ENCODE data around the gene CYP4F22.

The CYP4F22 gene

DNA sequence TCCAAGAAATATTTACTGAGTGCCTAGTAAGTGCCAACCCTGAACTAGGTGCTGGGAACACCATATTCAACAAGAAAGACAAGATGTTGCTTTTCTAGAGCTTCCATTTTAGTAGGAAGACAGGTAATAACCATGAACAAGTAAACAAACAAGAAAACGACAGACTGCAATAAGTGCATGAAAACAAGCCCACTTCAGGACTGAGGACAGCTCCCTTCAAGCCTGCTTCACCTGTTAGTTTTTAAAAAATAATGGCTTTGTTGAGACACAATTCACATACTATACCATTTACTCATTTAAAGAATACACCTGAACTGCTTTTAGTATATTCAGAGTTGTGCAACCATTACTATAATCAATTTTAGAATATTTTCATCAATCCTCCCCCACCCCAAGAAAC, 30.4 kb downstream of the CYP4F22 start:
- DNase-seq = peak; percentile 43

DNA sequence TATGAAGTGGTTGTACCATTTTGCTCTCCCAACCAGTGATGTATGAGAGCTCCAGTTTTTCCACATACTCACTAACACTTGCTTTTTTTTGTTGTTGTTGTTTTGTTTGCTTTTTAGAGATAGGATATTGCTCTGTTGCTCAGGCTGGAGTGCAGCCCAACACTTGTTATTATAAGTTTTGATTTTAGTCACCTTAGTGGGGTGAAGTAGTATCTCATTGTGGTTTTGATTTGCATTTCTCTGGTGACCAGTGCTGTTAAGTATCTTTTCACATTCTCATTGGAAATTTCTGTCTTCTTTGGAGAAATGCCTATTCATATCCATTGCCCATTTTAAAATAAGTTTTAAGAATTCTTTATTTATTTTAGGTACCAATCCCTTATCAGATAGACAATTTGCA, 31.3 kb downstream of the CYP4F22 start:
- no peak for DNase-seq

DNA sequence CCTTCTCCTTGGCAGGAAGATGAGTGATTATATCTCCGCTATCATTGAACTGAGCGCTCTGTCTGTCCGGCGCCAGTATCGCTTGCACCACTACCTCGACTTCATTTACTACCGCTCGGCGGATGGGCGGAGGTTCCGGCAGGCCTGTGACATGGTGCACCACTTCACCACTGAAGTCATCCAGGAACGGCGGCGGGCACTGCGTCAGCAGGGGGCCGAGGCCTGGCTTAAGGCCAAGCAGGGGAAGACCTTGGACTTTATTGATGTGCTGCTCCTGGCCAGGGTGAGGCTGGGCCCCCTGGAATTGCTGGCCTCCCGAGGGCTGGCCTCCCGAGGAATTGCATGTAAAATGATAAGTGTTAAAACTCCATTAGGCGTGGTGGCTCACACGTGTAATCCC, 32.1 kb downstream of the CYP4F22 start:
- no peak for DNase-seq

DNA sequence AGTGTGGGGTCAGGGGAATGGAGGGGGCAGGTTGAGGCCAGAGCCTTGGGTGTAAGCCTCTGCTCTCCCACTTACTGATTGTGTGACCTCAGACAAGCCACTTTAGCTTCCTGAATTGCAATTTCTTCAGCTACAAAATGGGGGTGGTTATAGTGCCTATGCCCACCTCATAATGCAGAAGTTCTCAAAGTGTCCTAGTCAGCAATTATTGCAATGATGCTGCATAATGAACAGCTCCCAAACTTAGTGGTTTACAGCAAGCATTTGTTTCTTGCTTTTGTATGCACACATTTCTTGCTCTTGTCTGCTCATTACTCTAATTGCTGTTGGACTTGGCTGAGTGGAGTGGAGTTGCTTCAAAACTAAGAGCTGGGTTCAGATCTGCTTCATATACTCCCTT, 36.0 kb downstream of the CYP4F22 start:
- no peak for DNase-seq

DNA sequence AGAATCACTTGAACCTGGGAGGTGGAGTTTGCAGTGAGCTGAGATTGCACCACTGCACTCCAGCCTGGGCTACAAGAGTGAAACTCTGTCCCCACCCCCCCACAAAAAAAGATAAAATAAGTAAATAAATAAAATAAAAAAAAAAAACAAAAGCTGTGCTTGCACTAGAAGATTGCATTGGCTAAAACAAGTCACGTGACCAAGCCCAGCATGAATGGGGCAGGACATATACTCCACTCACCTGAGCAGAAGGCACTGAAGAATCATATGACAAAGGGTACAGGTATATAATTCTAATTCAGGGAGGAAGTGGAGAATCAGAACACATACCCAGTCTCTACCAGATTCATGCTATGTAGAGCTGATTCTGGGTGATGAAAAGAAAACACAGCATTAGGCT, 36.6 kb downstream of the CYP4F22 start:
- no peak for DNase-seq

DNA sequence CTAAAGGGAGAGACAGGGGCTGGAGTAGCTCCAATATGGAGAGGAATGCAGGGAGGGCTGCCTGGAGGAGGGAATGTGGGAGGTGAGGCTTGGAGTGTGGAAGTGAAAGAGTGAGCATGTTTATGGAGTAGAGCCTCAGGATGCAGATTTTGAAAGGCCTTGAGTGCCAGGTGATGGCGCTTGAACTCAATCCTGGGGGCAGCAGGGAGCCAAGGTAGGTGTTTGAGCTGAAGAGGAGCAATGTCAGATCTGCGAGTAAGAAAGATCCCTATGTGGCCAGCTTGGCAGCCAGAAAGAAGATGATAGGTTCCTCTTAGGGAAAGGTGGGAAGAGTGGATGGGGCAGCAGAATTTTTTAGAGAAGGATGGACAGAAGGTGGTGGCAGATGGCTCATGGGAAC, 40.3 kb downstream of the CYP4F22 start:
- no peak for DNase-seq

DNA sequence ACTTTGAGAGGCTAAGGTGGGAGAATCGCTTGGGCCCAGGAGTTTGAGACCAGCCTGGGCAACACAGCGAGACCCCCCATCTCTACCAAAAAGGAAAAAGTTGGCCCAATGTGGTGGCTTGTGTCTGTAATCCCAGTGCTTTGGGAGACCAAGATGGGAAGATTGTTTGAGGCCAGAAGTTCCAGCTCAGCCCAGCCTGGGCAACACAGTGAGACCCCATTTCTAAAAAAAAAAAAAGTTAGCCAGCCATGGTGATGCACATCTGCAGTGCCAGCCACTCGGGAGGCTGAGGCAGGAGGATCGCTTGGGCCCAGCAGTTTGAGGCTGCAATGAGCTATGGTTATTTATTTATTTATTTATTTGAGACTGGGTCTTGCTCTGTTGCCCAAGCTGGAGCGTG, 41.3 kb downstream of the CYP4F22 start:
- no peak for DNase-seq

DNA sequence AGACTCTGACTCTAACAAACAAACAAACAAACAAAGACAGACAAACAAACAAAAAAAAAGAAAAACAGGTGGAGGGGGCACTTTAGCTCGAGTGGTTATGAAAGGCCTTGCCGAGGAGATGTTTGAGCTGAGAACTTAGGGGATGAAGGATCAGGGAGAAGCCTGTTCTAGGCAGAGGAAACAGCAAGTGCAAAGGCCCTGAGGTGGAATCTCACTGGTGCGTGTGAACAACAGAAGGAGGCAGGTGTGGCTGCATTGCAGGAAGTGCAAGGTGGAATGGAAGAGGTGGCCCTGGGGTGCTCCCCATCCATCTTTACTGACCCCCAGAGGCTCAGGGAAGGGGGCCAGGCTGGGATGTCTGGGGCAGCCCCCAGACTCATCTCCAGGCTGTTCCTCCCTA, 41.9 kb downstream of the CYP4F22 start:
- DNase-seq = no peak

DNA sequence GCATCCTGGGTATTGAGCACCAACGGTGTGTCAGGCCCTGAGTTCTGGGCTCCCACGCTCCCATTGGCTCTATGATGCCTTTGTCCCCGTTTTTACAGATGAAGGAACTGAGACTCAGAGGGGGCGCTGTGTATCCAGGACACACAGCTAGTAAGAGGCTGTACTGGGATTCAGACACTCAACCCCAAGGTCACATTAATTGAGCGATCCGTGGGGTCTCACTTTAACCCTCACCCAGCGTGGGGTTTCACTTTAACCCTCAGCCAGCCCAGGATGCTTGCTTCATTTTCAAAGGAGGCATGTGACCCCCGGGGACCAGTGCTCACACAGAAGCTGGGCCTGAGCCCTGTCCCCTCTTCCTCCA, 42.6 kb downstream of the CYP4F22 start:
- no peak for DNase-seq

DNA sequence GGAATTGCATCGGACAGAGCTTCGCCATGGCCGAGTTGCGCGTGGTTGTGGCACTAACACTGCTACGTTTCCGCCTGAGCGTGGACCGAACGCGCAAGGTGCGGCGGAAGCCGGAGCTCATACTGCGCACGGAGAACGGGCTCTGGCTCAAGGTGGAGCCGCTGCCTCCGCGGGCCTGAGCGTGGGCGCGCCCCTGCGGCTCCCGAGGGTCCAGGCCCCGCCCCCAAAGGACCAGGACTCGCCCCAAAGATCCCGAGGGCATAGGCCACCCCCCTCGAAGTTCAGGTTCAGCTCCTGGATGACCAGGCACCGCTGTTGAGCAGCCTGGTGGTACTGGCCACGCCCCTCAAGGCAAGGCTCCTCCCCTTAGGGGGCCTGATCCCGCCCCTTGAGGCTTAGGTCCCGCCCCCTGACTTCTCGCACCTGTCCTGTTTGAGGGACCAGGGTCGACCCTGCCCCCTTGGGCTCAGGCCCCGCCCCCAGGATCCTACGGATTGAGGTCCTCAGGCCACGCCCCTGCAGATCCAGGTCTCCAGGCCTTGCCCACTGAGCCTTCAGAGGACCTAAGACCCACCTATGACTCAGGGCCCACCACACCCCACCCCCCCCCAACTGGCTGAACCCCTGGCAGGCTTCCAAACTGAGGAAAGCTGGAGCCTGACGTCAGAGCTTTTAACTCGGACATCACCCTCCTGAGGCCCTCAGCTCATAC, 43.1 kb downstream of the CYP4F22 start:
- peak; percentile 16 for DNase-seq

DNA sequence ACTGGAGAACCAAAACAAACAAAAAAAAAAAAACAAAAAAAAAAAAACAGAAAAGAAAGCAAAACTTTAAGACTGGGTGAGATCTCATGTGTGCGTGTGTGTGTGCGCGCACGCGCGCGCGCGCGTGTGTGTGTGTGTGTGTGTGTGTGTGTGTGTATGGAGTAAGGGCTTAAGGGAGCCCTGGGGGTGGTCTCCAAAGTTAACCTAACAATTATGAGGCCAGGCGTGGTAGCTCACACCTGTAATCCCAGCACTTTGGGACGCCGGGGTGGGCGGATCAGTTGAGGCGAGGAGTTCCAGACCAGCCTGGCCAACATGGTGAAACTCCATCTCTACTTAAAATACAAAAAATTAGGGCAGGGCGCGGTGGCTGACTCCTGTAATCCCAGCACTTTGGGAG, 46.7 kb downstream of the CYP4F22 start:
- no peak for DNase-seq

DNA sequence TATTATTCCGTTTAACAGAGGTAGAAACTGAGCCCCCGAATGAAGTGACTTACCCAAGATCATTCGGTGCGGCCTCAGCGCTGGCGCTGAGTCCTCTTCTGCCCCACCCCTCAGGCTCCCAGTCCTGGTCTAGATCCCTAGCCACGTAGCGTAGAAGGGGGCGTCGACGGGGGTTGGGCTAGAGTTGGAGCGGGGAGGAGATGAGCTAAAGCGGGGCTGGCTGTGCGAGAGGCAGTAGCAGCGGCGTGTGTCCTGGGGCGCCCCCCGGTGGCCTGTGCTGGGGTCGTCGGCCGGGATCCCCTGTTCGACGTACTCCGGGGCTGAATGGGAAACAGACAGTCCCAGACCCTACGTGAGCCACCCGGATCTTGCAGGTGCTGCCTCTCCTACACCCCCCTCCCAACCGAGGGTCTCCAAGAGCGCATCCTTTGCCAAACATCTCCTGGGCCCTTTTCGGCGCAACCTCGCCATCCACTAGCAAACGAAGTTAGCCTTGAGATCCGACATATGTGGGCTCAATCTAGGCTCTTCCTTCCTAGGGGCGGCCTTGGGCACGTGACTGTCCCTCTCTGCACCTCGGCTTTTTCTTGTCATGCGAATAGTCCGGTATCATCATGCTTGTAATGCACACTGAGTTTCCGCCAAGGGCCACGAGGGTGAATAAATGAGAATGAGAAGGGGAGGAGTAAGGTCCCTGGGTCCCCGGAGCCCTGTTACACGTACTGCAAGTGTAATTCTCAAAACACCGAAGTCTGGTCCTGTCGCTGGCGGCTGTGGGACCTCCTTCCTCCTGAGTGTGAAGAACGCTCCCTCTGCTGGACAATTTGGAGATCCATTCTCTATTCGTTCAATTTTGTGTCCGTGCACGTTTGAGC, 47.7 kb downstream of the CYP4F22 start:
- peak; percentile 91 for DNase-seq

DNA sequence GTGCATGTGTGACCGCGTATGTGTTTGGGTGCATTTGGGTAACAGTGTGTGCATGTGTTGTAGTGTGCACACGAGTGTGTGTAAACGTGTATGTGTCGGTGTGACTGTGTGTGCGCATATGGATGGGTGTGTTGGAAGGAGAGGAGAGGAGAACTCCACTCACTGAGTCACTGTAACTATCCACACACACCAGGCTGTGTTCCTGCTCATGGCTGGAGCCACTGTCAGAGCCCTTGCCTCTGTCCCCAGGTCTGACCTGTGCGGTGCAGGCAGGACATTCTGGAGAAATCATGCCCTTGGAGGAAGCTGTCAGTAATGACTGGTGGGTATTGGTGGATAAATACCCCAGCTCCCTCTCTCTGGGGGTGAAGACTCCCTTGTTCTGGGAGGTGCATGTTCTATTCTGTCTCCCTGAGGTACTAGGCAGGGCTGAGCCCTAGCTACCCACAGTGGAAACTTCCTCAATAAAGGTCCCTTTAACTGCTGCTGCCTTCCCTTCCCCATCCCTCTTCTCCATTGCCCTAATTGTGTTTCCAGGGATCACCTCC, 48.4 kb downstream of the CYP4F22 start:
- DNase-seq = no peak

DNA sequence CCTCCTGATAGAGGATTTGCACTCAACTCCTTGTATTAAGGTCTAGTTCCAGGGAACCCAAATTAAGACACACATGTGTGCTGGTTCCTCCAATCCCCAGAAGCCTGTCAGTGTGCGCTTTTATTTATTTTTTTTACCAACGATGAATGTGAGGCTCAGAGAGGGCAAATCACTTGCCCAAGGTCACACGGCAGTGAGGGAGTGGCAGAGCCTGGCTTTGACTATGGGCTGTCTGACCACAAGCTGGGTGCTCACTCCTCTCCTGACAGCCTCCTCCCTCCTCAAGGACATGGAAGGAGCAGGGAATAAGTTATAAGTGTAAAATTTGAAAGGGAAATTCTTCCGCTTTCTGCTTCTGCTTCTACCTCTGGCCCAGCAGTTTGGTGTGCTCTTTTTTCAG, 48.9 kb downstream of the CYP4F22 start:
- DNase-seq = no peak

DNA sequence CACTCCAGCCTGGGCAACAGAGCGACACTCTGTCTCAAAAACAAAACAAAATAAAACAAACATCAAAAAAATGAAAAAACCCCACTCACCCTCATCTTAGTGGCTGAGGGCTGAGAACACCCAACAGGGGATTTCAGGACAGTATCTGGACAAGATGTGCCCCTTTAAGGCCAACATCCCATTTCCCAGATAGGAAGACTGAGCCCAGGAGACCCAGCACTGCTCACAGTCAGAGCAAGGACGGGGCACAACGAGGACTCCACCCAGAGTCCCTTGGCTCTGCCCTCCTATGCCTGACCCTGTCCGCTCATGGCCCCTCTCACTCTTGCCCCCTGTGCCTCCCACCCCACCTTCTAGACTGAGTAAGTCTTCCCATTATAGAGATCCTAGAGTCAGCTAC, 53.8 kb downstream of the CYP4F22 start:
- DNase-seq = no peak

DNA sequence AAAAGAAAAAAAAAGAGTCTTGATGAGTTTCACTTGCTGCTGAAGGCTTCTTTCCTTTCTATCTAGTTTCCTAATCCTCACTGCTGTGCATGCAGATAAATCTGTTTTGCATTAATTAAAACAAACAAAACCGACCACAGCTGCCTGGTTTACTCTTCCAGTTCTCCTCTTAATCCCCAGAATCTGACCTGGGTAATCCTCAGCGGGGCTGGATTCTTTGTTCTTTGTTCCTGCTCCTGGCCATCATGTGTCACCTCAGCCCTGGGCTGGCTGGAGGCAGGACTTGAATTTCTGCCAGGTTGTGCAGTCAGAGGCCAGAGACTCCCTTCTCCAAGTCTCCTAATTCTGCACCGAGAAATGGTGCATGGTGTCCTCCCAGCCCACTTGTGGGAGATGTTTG, 54.5 kb downstream of the CYP4F22 start:
- DNase-seq = peak; percentile 63

DNA sequence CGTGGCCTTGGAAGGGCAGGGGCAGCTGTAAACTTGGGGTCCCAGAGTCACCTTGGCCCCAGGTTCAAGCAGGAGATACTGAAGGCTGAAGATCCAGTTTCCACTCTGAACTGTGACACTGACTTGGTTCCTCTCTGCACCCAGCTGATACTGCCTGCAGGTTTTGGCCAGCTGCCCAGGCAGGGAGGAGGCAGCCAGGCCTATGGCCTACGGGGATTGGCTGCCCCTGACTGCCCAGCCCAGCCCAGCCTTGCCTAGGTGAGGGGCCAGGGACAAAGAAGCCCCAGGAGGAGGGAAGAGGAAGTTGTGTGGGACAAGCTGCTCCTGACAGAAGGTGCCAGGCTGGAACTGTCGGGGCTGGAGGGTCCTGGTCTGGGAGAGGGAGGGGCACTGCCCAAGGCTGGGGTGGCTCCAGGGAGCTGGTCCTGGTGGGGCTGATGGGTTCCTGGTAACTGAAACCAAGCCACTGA, 55.0 kb downstream of the CYP4F22 start:
- peak; percentile 90 for DNase-seq

DNA sequence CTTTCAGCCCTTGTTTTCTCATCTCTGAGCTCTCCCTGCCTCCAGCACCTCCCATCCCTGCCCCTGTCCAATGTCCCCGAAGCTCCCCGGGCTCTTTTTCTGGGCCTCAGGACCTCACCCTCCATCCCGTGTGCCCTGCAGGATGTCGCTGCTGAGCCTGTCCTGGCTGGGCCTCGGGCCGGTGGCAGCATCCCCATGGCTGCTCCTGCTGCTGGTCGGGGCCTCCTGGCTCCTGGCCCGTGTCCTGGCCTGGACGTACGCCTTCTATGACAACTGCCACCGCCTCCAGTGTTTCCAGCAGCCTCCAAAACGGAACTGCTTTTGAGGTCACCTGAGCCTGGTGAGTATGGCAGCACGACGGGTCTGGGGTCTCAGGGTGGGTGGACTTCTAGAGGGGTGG, 55.6 kb downstream of the CYP4F22 start:
- no peak for DNase-seq

DNA sequence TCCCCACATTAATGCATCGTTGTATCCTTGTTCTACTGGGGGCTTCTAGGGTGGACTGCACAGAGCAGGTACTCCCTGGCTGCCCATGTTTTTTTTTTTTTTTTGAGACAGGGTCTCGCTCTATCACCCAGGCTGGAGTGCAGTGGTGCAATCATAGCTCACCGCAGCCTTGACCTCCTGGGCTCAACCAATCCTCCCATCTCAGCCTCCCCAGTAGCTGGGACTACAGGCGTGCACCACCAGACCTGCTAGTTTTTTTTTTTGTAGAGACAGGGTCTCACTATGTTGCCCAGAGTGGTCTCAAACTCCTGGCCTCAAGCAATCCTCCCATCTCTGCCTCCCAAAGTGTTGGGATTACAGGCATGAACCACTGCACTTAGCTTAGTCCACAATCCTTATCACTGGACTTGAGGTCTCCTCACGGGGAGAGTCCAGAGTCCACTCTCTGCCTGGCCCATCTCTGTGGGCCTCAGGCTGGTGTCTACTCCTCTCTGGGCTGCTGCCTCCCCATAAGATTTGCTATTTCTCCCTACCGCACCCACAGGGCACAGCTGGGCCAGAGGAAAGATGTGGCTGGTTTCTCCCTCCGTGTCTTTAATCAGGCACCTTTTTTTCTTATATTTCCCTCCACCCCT, 56.3 kb downstream of the CYP4F22 start:
- no peak for DNase-seq

DNA sequence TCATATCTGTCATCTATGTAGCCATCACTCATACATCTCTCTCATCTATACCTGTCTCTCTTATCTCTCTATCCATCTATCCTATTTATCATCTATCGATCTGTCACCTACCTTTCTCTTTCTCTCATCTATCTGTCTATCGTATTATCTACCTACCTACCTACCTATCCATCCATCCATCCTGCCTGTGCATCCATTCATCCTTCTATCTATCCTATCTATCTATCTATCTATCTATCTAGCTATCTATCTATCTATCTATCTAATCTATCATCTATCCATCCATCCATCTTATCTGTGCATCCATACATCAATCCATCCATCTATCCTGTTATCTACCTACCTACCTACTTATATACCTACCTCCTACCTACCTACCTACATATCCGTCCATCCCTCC, 62.1 kb downstream of the CYP4F22 start:
- DNase-seq = no peak

DNA sequence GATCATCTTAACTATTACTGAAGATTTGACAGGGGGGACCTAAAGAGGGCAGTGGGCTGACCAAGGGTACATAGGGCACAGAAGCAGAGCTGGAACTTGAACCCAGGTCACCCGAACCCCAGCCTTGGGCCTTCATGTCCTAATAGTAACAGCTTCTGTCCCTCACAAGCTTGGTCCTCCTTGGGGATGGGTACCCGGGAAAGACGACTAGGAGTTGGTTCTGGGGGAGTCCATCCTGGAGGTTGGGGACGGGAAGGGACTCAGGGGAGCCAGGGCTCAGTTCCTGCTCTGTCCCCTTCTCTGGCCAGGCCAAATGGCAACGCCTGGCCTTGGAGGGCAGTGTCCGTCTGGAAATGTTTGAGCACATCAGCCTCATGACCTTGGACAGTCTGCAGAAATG, 67.1 kb downstream of the CYP4F22 start:
- no peak for DNase-seq

DNA sequence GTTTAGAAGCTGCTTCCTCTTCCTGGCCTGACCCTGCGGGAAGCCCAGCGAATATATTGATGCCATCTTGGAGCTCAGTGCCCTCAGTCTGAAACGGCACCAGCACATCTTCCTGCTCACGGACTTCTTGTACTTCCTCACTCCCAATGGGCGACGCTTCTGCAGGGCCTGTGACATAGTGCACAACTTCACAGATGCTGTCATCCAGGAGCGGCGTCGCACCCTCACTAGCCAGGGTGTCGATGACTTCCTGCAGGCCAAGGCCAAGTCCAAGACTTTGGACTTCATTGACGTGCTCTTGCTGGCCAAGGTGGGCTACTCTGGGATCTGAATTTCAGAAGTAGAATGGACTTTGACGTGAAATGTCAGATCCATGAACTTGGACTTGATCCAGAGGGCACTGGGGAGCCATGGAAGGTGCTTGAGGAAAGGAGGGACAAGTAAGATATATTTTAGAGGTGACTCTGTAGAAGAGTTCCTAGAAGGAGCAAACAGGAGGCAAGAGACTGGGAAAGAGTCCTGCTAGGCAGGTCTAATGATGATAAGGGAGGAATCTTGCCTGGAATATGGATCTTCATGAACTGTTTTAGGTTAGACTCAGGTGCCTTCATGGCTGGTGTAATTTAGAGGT, 68.3 kb downstream of the CYP4F22 start:
- DNase-seq = no peak

DNA sequence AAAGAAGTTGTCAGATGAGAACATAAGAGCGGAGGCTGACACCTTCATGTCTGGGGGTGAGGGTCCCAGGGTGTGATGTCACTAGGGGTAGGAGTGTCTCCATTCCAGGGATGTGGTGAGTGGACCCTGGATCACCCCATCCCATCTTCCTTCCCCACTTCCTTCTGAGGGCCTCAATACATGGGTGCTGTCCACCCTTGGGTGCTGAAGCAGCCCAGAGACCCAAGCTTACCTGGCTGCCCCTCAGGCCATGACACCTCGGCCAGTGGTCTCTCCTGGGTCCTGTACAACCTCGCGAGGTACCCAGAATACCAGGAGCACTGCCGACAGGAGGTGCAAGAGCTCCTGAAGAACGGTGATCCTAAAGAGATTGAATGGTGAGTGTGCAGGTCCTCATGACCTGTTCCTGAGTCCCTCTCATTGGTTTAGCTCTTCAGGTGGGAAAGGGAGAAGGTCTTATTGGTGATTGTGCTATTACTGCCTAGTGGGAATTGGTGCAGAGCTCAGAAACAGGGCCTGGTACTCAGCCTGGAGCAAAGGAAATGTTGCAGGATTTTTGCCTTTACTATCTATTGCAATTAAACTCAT, 69.0 kb downstream of the CYP4F22 start:
- DNase-seq = no peak
